Measurements from ENCODE around the gene NR2F1. TPM values are rescaled to one million over a fixed set of nuclear protein-coding genes. Genes with fewer than 3 reads are reported as not detected.

NR2F1 gene
- total RNA-seq, 2 experiments from 2014 or later, result not detected

DNA sequence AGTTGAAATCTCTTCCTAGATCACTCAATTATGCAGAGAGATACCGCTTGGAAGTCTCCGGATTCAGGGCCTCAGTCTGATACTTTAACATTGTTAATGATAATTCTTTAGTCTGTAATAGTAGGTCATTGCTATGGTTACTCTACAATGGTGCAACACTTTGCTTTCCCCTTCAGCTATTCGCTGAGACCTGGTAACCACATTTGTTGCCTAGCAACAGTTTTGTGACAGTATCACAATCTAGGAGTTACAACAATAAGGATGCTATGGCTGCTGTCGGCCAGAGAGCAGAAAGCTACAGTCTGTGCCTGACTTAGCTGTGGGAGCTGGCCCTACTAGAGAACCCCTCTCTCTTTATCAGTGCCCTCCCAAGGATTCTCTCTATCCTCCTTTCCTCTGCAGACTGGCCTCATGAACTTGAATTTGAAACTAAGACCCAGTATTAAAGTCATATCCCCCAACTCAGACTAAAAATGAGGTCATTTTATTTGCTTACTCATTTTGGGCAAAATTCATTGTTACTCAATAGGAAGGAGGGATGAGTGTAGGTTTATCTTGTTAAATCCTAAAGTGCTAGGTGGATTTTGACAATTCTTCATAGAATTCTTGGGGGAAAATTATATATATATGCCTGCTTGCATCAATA is 39.3 kb downstream of the NR2F1 start:
- intact Hi-C loops (cut with micrococcal nuclease; ENCODE audit: unreplicated experiment), result no loop called here
- peak; percentile 2 for DNase-seq (ENCODE audit: low spot score)
- Histone ChIP-seq H3K4me3 (ENCODE audit: low read depth, low read length, poor library complexity, severe bottlenecking) (no peak overlapping the region), H3K4me2 (ENCODE audit: low read length) (no peak overlapping the region), H3K79me2 (ENCODE audit: insufficient read depth, low read depth, low read length) (no peaks in the 10 kb centered on the region), H3K9me2 (ENCODE audit: insufficient read depth, low read length) (no peaks in the 10 kb centered on the region), H4K20me1 (ENCODE audit: insufficient read depth, low read length) (no peaks in the 10 kb centered on the region), H3K9me3 (ENCODE audit: low read length) (no peaks in the 10 kb centered on the region), H3K27ac (ENCODE audit: low read depth, low read length, poor library complexity, severe bottlenecking) (no peak overlapping the region), H2AFZ (ENCODE audit: low read length) (no peak overlapping the region), H3K36me3 (ENCODE audit: insufficient read depth, low read length) (no peaks in the 10 kb centered on the region), H3K4me1 (ENCODE audit: insufficient read depth, low read length, poor library complexity, severe bottlenecking) (no peaks in the 10 kb centered on the region)
- ChIA-PET CTCF (ENCODE audit: unreplicated experiment) (no interaction called here), POLR2A (interaction anchor here (0.6 kb wide), 1 partner anchor 13 kb away, joined by 4 read pairs; no protein-coding TSS in a partner anchor)
- no peak for TF ChIP-seq EZH2phosphoT487 (IDR thresholded peaks at IDR 0.05; ENCODE audit: borderline replicate concordance, low read depth, low read length)
- TF ChIP-seq, protein P1, sequence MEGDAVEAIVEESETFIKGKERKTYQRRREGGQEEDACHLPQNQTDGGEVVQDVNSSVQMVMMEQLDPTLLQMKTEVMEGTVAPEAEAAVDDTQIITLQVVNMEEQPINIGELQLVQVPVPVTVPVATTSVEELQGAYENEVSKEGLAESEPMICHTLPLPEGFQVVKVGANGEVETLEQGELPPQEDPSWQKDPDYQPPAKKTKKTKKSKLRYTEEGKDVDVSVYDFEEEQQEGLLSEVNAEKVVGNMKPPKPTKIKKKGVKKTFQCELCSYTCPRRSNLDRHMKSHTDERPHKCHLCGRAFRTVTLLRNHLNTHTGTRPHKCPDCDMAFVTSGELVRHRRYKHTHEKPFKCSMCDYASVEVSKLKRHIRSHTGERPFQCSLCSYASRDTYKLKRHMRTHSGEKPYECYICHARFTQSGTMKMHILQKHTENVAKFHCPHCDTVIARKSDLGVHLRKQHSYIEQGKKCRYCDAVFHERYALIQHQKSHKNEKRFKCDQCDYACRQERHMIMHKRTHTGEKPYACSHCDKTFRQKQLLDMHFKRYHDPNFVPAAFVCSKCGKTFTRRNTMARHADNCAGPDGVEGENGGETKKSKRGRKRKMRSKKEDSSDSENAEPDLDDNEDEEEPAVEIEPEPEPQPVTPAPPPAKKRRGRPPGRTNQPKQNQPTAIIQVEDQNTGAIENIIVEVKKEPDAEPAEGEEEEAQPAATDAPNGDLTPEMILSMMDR (conservative IDR thresholded peaks at IDR 0.05; ENCODE audit: low read length), result no peak
- no TSS peak for BruUV-seq (replicated peaks)

DNA sequence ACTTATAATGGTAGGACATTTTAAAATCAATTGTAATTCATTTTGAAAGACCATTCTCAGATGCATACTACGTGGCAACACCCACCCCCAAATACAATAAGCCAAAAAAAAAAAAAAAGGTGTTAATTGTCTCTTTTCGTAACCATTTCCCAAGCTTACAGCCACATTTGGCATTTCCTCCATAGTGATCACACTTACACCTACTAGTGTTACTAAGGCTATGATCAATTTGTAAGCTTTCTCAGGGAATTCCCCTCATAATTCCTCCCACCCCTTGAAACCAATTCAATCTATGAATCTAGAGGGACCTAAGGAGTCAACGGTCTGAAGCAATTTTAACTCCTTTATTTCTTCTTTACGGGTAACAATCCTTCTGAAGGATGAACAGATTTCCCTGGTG is 40.1 kb downstream of the NR2F1 start:
- ChIA-PET POLR2A (interaction anchor here (0.7 kb wide), 1 partner anchor 789 kb away, joined by 3 read pairs; no protein-coding TSS in a partner anchor), CTCF (ENCODE audit: unreplicated experiment) (no interaction called here)
- intact Hi-C loops (cut with micrococcal nuclease; ENCODE audit: unreplicated experiment), result no loop called here
- Histone ChIP-seq H3K4me3 (ENCODE audit: low read depth, low read length, poor library complexity, severe bottlenecking) (no peak overlapping the region), H2AFZ (ENCODE audit: low read length) (no peak overlapping the region), H3K79me2 (ENCODE audit: insufficient read depth, low read depth, low read length) (no peaks in the 10 kb centered on the region), H3K9me3 (ENCODE audit: low read length) (no peaks in the 10 kb centered on the region), H3K4me2 (ENCODE audit: low read length) (no peak overlapping the region), H3K9me2 (ENCODE audit: insufficient read depth, low read length) (no peaks in the 10 kb centered on the region), H4K20me1 (ENCODE audit: insufficient read depth, low read length) (no peaks in the 10 kb centered on the region), H3K27ac (ENCODE audit: low read depth, low read length, poor library complexity, severe bottlenecking) (no peak overlapping the region), H3K4me1 (ENCODE audit: insufficient read depth, low read length, poor library complexity, severe bottlenecking) (no peaks in the 10 kb centered on the region), H3K36me3 (ENCODE audit: insufficient read depth, low read length) (no peaks in the 10 kb centered on the region)
- no TSS peak for BruUV-seq (replicated peaks)
- no peak for TF ChIP-seq EZH2phosphoT487 (IDR thresholded peaks at IDR 0.05; ENCODE audit: borderline replicate concordance, low read depth, low read length)
- TF ChIP-seq, protein P1 (conservative IDR thresholded peaks at IDR 0.05; ENCODE audit: low read length), result no peak
- DNase-seq (ENCODE audit: low spot score), result no peak

DNA sequence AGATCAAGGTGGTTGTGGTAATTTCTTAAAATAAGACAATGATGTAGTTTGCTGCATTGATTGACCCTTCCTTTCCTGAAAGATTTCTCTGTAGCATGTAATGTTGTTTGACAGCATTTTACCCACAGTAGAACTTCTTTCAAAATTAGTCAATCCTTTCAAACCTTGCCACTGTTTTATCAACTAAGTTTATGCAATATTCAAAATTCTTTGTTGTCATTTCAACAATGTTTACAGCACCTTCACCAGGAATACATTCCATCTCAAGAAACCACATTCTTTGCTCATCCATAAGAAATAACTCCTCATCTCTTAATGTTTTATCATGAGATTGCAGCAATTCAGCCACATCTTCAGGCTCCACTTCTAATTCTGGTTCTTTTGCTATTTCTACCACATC is 43.8 kb downstream of the NR2F1 start:
- H3K36me3 ChIP-seq (ENCODE audit: insufficient read depth, low read length), result no peaks in the 10 kb centered on the region
- no peak overlapping the region for H3K4me3 ChIP-seq (ENCODE audit: low read depth, low read length, poor library complexity, severe bottlenecking)
- no peak for DNase-seq (ENCODE audit: low spot score)
- intact Hi-C loops (cut with micrococcal nuclease; ENCODE audit: unreplicated experiment), result no loop called here
- H3K79me2 ChIP-seq (ENCODE audit: insufficient read depth, low read depth, low read length), result no peaks in the 10 kb centered on the region
- no peaks in the 10 kb centered on the region for H3K9me2 ChIP-seq (ENCODE audit: insufficient read depth, low read length)
- no peak overlapping the region for H3K4me2 ChIP-seq (ENCODE audit: low read length)
- H4K20me1 ChIP-seq (ENCODE audit: insufficient read depth, low read length), result no peaks in the 10 kb centered on the region
- BruUV-seq (replicated peaks), result no TSS peak
- no peaks in the 10 kb centered on the region for H3K9me3 ChIP-seq (ENCODE audit: low read length)
- H2AFZ ChIP-seq (ENCODE audit: low read length), result no peak overlapping the region
- no peak for TF ChIP-seq EZH2phosphoT487 (IDR thresholded peaks at IDR 0.05; ENCODE audit: borderline replicate concordance, low read depth, low read length)
- TF ChIP-seq, protein P1 (conservative IDR thresholded peaks at IDR 0.05; ENCODE audit: low read length), result no peak
- no peak overlapping the region for H3K27ac ChIP-seq (ENCODE audit: low read depth, low read length, poor library complexity, severe bottlenecking)
- CTCF ChIA-PET (ENCODE audit: unreplicated experiment), result no interaction called here
- H3K4me1 ChIP-seq (ENCODE audit: insufficient read depth, low read length, poor library complexity, severe bottlenecking), result no peaks in the 10 kb centered on the region
- POLR2A ChIA-PET, result no interaction called here
